A204.1 (cell line): ENCODE data around the gene NOP14.
"Not testable (repeated sequence)": the region's sequence is repeated elsewhere in the genome, so short reads cannot be mapped to it uniquely, and the experiment has no call there.

Experiments used
- FAIRE-seq: peaks from 2 replicates; lab custom pipeline; 2012; peaks lifted over from hg19 to GRCh38; lab: Jason Lieb, UNC

NOP14 gene

DNA sequence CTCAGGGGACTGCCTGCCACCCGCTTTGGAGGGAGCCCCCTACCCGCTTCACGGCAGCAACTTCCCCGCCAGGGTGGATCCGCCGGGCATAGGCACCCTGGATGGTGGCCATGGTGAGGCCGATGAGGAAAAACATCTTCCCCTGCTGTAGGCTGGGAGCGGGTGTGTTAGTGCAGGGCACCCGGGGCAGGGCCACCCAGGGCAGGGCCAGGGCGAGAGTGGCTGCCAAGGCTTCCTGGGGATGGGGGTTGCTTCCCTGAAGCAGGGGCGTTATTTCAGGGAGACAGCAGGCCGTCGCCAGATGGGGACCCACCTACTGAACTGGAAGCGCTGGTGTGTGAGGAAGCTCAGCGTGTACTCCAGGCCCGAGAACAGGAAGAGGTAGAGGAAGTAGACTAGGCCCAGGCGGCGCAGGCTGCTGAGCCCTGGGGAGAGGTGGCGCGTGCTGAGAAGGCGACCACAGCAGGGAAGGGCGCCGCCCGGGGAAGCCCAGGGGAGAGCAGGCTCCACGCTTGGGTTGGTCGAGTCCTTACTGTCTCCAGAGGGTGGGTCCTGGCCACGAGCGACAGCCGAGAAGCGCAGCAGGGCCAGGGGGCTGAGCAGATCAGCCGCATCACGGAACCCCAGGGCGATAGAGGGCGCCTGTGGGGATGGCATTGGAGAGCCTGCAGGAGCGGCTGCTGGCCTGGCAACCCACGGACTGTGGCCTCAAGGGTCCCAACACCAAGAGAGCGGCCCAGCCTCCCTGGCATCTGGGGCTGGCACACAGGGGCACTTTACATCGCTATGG lies 31.5 kb downstream of the NOP14 start:
- FAIRE-seq, result no peak

DNA sequence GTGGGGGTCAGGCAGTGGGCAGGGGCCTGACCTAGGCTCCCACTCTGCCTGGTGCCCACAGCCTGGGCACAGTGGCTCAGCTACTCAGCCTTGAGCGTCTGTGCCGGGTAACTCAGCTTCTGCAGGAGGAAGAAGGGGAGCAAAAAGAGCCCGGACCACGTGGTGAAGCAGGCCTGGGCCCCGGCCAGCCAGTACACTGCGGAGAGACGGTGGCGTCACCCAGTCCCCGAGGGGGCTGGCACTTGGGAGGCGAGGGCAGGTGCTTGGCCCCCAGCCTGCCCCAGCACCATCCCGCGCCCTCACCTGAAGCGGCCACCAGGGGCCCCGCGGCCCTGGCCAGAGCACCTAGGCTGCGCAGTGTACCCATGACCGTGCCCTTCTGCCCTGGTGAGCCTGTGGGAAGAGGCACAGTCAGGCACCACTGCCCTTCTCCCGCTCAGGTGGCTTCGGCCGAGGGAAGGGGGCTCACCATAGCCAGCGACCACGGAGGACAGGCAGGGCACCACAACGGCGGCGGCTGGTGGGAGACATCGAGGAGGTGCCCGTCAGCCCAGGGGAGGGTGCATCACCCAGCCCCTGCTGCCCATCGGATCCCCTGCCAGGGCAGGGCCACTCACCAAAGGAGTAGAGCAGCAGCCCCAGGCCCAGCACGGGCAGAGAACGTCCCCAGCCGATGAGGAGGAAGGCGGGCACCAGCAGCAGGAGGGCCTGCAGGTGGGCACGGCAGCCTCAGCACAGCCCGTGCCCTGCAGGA lies 32.3 kb downstream of the NOP14 start:
- no peak for FAIRE-seq

DNA sequence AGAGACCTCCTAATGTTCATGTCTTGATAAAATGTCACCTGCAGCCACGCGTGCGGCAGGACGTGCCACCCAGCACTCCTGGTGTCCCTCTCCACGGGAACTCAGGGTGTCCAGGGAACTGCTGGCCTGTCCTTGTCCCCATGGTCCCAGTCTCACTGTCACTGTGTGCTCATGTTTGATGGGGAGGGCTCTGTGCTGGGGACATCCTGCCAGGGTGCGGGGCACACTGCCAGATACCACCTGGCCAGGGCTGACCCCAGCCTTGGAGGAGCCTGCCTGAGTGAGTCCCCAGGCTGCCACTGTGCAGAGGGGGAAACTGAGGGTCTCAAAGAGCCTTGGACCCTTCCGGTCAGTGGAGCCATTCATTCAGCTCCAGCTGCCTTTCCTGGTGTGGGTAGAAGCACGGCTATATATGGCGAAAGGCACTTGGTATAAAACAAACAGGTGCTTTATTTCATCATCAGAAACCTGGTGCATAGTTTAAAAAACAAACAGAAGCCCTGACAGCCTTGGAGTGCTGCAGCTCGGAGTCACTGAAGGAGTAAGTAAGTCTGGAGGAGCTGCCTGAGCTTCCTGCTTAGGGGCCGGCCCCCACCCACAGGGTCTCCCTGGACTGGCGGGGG lies 33.0 kb downstream of the NOP14 start:
- FAIRE-seq, result no peak

DNA sequence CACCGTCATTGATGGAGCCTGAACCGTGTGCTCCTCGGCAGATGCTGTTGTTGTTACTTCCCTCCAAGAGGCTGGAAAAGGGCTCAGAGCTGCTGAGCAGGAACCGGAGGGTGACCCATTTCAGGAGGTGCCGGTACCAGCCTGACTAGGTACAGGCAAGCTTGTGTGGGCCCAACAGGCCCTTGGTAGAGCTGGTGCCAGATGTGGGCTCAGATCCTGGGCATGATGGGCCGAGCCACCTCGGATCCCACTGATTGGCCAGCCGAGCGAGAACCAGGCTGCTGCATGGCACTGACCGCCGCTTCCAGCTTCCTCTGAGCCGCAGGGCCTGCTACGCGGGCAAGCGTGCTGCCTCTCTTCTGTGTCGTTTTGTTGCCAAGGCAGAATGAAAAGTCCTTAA lies 33.7 kb downstream of the NOP14 start:
- no peak for FAIRE-seq

DNA sequence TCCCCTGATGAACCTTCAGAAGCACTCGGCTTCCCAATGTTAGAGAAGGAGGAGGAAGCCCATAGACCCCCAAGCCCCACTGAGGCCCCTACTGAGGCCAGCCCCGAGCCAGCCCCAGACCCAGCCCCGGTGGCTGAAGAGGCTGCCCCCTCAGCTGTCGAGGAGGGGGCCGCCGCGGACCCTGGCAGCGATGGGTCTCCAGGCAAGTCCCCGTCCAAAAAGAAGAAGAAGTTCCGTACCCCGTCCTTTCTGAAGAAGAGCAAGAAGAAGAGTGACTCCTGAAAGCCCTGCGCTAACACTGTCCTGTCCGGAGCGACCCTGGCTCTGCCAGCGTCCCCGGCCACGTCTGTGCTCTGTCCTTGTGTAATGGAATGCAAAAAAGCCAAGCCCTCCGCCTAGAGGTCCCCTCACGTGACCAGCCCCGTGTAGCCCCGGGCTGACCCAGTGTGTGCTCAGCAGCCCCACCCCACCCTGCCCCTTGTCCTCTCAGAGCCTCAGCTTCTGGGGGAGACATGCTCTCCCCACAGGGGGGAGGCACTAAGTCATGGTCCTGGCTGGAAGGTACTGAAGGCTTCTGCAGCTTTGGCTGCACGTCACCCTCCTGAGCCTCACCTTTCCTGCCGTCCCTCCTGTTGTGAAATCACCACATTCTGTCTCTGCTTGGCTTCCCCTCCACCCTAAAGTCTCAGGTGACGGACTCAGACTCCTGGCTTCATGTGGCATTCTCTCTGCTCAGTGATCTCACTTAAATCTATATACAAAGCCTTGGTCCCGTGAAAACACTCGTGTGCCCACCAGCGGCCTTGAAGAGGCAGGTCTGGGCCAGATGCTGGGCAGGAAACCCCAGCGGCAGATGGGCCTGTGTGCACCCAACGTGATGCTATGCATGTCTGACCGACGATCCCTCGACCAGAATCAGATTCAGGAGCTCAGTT lies 34.7 kb downstream of the NOP14 start:
- FAIRE-seq, result no peak

DNA sequence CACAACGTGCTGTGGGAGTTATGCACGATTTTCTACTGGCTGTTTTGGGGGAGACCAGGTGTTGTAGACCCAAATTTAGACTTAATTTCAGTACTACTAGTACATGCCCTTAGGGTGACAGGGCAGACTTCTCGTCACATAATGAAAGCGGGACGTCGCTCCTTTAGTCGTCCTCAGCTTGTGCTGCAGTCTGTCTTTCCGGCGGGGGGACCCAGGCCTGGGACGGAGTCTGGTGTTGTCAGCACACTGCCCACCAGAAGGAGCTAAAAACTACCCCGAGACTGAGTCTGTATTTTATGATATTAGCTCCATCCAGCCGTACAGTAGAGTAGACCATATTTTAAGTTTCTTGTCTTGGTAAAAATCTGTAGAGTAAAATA lies 35.5 kb downstream of the NOP14 start:
- no peak for FAIRE-seq

DNA sequence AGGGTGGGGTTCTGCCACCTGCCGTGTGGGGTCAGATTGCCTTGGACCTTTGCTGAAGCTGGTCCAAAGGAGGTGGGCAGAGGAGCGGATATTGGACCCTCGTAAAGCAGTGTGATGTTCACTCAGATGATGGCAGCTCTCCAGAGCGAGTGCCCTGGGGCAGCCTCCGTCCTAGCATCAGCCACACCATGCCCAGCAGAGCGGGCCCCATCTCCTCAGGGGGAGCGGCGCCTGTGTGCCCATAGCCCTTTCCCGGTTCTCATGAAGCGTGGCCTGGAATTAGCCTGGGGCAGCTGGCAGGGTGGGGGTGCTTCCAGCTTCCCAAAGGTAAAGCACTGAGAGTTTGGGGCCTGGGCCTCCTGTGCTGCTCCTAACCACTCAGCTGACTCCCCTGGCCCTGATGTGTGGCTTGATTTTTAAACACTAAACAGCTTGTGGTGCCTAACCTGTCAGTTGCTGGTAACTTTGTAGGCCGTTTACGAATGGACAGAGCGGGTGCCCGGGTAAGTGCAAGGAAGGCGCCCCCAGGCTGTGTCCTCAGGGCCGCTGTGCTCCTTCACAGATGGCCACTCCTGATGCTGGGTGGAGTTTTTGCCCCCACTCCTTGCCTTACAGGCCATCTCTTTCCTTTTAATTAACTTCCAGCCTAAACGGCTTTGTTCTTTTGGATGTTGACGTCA lies 36.0 kb downstream of the NOP14 start:
- no peak for FAIRE-seq

DNA sequence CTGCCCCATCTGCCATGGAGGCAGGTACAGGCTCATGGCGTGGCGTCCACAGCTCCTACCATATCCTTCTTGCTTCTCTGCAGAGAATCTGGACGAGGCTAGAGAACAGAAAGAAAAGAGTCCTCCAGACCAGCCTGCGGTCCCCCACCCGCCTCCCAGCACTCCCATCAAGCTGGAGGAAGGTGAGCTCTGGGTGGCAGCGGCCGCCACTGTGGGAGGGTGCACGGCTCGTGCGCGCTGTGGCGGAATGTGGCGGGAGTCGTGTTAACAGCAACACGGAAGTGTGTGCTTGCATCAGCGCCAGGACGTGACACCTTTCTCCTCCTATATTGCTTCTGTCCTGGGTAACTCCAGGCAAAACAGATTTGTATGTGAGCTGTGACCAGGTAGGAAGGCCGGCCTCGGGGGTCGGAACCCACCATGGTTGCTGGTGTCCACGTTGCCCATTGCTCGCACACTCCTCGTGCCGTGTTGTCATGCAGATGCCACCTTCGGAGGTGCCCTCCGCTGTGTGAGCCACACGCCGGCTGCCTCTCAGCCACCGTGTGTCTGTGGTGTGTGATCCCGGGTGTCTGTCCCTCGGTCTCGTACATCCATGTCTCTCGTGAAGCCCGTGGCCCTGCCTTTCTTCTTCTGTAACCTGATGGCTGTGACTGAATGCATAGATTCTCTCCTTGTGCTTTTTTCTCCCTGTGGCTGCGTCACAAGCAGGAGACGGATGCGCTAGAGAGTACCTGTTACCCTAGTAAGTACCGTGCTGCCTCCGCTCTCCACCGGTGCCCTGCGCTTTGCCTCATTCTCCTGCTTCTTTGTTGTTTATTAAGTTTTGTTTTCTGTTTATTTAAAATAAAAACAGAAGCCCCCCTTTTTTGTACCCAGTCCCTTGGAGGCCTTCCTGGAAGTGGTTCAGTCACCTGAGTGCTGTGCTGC lies 37.0 kb downstream of the NOP14 start:
- no peak for FAIRE-seq

DNA sequence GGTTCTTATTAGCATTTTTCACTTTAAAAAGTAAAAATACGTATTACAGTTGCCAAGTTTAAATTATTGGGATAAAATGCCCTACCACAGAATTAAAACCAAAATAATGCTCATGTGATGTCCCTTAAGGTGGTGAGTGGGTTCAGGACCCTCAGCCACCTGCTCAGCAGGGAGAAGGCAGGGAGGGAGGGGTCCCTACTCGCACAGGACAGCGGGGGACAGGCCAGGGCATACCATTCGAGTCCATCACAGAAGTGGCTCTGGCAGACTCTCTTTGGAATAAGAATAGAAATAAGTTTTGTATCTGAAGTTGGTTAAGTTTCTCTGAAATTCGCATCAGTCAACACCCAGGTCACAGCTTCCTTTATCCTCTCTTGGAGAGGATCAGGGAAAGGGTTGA lies 37.7 kb downstream of the NOP14 start:
- FAIRE-seq, result no peak

DNA sequence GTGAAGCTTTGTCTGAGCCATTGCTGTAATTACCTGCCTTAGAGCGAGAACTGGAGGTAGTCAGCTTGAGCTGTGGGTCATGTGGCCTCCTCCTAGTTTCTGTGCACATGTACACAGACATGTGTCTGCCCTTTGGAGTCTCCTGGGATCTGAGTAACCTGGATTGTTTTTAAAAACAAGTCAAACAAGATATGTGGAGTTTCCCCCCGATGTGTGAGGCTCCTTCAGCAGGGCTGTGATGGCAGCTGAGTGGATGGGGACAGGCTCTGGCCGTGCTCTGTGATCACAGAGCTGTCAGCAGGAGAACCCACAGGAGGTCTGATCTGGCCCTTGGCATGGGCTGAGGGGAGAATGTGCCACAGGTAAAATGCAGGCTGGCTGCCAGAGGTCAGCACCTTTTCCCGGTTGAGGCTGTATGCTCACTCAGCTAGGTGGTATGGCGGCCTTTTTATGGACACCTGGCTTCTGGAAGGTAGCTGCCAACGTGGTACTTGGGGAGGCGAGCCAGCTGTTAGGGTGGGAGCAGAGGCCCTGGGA lies 38.4 kb downstream of the NOP14 start:
- no peak for FAIRE-seq

DNA sequence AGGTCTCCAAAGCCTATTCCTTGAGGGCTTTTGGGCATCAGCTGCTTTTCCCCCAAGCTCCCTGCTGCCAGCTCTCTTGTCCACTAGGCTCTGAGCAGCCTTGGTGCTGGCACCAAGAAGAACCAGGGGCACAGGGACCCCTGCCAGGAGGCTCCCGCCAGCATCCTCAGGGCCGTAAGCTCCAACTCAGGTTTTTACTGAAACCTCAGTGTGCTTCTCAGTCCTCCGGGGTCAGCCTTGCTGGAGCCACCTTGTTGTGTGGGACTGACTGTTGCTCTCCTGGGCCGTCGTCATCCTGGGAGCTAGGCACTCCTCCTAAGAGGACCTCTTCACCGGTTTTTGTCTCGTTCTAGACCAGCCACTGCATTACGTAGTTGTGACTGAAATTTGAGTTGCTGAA lies 38.9 kb downstream of the NOP14 start:
- no peak for FAIRE-seq

DNA sequence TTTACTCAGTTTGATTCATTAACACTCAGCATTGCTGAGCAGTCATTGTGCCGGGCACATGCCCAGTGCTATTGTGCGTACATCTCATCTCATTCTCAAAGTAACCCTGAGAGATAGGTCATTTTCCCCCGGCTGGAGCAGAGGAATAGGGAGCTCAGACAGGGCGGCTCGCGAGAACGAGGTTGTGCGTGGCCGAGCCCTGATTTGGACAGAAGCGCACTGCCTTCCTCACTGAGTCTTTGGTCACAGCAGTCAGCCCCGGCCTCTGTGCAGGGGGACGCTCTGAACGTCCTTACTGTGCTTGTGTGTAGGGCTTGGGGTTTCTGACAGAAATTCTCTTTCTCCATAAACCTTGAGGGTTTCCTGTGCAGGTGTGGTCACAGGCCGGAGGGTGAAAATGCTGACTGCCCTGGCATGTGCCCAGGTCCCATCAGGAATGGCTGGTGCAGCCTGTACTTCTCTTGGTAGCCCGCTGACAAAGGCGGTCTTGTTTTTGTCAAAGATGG lies 39.5 kb downstream of the NOP14 start:
- no peak for FAIRE-seq

DNA sequence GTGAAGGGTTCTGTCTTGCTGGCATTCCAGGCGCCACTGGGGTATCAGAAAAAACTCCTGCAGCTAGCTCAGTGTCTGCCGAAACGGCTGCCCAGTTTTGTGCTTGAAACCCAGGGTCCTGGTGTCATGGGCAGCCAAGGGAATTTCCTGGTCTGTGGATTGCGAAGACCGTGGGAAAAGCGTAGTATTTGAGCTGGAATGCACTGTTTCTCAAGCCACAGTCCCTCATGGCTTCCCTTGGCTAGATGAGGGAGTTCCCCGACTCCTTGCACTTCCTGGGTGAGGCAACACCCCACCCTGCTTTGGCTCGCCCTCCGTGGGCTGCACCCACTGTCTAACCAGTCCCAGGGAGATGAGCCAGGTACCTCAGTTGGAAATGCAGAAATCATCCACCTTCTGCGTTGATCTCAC lies 40.1 kb downstream of the NOP14 start:
- FAIRE-seq, result no peak

DNA sequence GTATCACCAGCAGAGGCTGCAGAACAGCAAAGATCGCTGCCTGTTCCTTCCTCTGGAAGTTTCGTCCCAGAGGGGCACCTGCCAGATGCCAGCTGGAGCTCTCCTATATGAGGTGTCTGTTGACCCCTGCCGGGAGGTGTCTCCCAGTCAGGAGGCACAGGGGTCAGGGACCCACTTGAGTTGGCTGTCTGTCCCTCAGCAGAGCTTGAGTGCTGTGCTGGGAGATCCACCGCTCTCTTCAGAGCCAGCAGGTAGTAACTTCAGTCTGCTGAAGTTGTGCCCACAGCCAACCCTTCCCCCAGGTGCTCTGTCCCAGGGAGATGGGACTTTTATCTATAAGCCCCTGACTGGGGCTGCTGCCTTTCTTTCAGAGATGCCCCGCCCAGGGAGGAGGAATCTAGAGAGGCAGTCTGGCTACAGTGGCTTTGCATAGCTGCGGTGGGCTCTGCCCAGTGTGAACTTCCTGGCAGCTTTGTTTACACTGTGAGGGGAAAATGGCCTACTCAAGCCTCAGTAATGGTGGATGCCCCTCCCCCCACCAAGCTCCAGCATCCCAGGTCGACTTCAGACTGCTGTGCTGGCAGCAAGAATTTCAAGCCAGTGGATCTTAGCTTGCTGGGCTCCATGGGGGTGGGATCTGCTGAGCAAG lies 40.6 kb downstream of the NOP14 start:
- FAIRE-seq, result not testable (repeated sequence)

DNA sequence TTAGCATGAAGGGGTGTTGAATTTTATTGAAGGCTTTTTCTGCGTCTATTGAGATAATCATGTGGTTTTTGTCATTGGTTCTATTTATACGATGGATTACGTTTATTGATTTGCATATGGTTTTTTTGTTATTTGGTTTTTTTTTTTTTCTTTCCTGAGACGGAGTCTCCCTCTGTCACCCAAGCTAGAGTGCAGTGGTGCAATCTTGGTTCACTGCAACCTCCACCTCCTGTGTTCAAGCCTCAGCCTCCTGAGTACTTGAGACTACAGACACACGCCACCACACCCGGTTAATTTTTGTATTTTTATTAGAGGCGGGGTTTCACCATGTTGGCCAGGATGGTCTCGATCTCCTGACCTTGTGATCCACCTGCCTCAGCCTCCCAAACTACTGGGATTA lies 44.5 kb downstream of the NOP14 start:
- not testable (repeated sequence) for FAIRE-seq

DNA sequence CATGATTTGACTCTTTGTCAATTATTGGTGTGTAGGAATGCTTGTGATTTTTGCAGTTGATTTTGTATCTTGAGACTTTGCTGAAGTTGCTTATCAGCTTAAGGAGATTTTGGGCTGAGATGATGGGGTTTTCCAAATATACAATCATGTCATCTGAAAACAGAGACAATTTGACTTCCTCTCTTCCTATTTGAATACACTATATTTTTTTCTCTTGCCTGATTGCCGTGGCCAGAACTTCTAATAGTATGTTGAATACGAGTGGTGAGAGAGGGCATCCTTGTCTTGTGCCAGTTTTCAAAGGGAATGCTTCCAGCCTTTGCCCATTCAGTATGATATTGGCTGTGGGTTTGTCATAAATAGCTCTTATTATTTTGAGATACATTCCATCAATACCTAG lies 44.9 kb downstream of the NOP14 start:
- FAIRE-seq, result not testable (repeated sequence)

DNA sequence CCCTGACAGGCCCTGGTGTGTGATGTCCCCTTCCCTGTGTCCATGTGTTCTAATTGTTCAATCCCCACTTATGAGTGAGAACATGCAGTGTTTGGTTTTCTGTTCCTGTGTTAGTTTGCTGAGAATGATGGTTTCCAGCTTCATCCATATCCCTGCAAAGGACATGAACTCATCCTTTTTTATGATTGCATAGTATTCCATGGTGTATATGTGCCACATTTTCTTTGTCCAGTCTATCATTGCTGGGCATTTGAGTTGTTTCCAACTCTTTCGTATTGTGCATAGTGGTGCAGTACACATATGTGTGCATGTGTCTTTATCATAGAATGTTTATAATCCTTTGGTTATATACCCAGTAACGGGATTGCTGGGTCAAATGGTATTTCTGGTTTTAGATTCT lies 46.5 kb downstream of the NOP14 start:
- not testable (repeated sequence) for FAIRE-seq

DNA sequence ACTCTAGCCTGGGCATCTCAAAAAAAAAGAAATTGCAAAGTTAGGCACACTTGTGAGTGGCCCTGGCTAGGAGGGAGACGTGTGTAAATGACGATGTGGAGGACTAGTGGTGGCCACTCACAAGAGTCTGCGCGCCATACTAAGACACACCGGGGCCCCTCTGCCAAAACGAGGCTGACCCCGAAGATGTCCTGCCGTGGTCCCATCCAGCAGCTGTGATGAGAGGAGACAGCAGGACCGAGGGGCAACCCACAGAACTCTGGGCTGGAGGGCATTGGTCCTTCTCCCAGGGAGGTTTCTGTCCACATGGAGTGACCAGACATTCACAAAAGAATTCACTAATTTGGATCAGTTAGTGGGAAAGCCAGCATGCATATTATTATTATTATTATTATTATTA lies 47.4 kb downstream of the NOP14 start:
- no peak for FAIRE-seq
